ENCODE results near the gene DOC2B.
"Not testable (repeated sequence)": the region's sequence is repeated elsewhere in the genome, so short reads cannot be mapped to it uniquely, and the experiment has no call there.

DOC2B gene

GRCh38 chr17:210402-210801 lies 29.0 kb upstream of the DOC2B start:
- no peak for DNase-seq

GRCh38 chr17:208429-208828 lies 27.0 kb upstream of the DOC2B start:
- no peak for DNase-seq

GRCh38 chr17:207775-208174 lies 26.3 kb upstream of the DOC2B start:
- no peak for DNase-seq

GRCh38 chr17:206941-207560 lies 25.6 kb upstream of the DOC2B start:
- no peak for DNase-seq

- not testable (repeated sequence) for DNase-seq
Measured at GRCh38 chr17:206484-206883, 25.0 kb upstream of the DOC2B start.

- no peak for DNase-seq
Measured at GRCh38 chr17:205817-206216, 24.4 kb upstream of the DOC2B start.

GRCh38 chr17:205148-205669 lies 23.8 kb upstream of the DOC2B start:
- DNase-seq, result no peak

- no peak for DNase-seq
Measured at GRCh38 chr17:204427-205147, 23.1 kb upstream of the DOC2B start.

GRCh38 chr17:202501-202951 lies 21.1 kb upstream of the DOC2B start:
- no peak for DNase-seq

GRCh38 chr17:201736-202135 lies 20.3 kb upstream of the DOC2B start:
- DNase-seq, result not testable (repeated sequence)

- not testable (repeated sequence) for DNase-seq
Measured at GRCh38 chr17:201257-201656, 19.8 kb upstream of the DOC2B start.

- no peak for DNase-seq
Measured at GRCh38 chr17:200586-200985, 19.1 kb upstream of the DOC2B start.

- DNase-seq, result no peak
Measured at GRCh38 chr17:199806-200545, 18.5 kb upstream of the DOC2B start.

GRCh38 chr17:199191-199604 lies 17.7 kb upstream of the DOC2B start:
- no peak for DNase-seq

GRCh38 chr17:198225-198624 lies 16.8 kb upstream of the DOC2B start:
- DNase-seq, result not testable (repeated sequence)

- DNase-seq, result no peak
Measured at GRCh38 chr17:197352-197751, 15.9 kb upstream of the DOC2B start.

- DNase-seq, result peak; percentile 13
Measured at GRCh38 chr17:194828-195602, 13.6 kb upstream of the DOC2B start.

GRCh38 chr17:193841-194806 lies 12.7 kb upstream of the DOC2B start:
- DNase-seq, result no peak

- no peak for DNase-seq
Measured at GRCh38 chr17:193426-193810, 12.0 kb upstream of the DOC2B start.

- no peak for DNase-seq
Measured at GRCh38 chr17:192666-193425, 11.4 kb upstream of the DOC2B start.

- DNase-seq, result no peak
Measured at GRCh38 chr17:189444-189843, 8.0 kb upstream of the DOC2B start.

Data from inflammatory macrophage treated with lipopolysaccharide for 4 hours (primary cell).